GM18951 (cell line): ENCODE results near the gene CHRM5.
"Not testable (repeated sequence)": the region's sequence is repeated elsewhere in the genome, so short reads cannot be mapped to it uniquely, and the experiment has no call there.

Source experiments
- POLR2A ChIP-seq: IDR thresholded peaks from 4 replicates; pipeline ENCODE4 v1.6.1; 2011; ENCODE audit warnings: mild to moderate bottlenecking; ENCODE audit not compliant: insufficient read length, insufficient read depth; ENCODE audit errors: extremely low read depth
- in situ Hi-C: fragments of 300-500 bp; cut with MboI; formaldehyde crosslinking; loops from one replicate; pipeline ENCODE4 v1.12.0; 2022; ENCODE audit warnings: low sequenced_read_pairs, mixed read lengths, inconsistent platforms; ENCODE audit not compliant: unreplicated experiment

Gene CHRM5

GRCh38 chr15:34038871-34039789 is 70.8 kb downstream of the CHRM5 start, which contains the start of gene AVEN:
Gene AVEN, minus strand, starts transcription at chr15:34039204. Its CDS starts 158 bp downstream, at chr15:34039046.
- no peak for TF ChIP-seq POLR2A
- in situ Hi-C loops = no loop called here

GRCh38 chr15:34039790-34040113 is 71.5 kb downstream of the CHRM5 start:
- in situ Hi-C loops = no loop called here
- TF ChIP-seq POLR2A = no peak

- in situ Hi-C loops = no loop called here
- TF ChIP-seq POLR2A = no peak
Observed at GRCh38 chr15:34043391-34043790, 75.1 kb downstream of the CHRM5 start.

- in situ Hi-C loops = no loop called here
- TF ChIP-seq POLR2A = no peak
Observed at GRCh38 chr15:34043813-34044212, 75.5 kb downstream of the CHRM5 start.

- in situ Hi-C loops = no loop called here
- TF ChIP-seq POLR2A = no peak
Observed at GRCh38 chr15:34046471-34047145, 78.3 kb downstream of the CHRM5 start.

- in situ Hi-C loops = no loop called here
- TF ChIP-seq POLR2A = no peak
Observed at GRCh38 chr15:34047893-34048775, 79.8 kb downstream of the CHRM5 start.

- no peak for TF ChIP-seq POLR2A
- in situ Hi-C loops = no loop called here
Observed at GRCh38 chr15:34049112-34049511, 80.8 kb downstream of the CHRM5 start.

GRCh38 chr15:34050385-34050784 is 82.1 kb downstream of the CHRM5 start:
- in situ Hi-C loops = not testable (repeated sequence)

- in situ Hi-C loops = no loop called here
- no peak for TF ChIP-seq POLR2A
Observed at GRCh38 chr15:34054081-34054707, 85.9 kb downstream of the CHRM5 start.

- in situ Hi-C loops = no loop called here
Observed at GRCh38 chr15:34055868-34056595, 87.7 kb downstream of the CHRM5 start.

GRCh38 chr15:34056911-34057310 is 88.6 kb downstream of the CHRM5 start:
- TF ChIP-seq POLR2A = no peak
- in situ Hi-C loops = no loop called here

More at GRCh38 chr15:34055868-34056595, 87.7 kb downstream of the CHRM5 start:
- TF ChIP-seq POLR2A = no peak

- in situ Hi-C loops = no loop called here
- TF ChIP-seq POLR2A = no peak
Observed at GRCh38 chr15:34059476-34059875, 91.2 kb downstream of the CHRM5 start.

- no peak for TF ChIP-seq POLR2A
- in situ Hi-C loops = no loop called here
Observed at GRCh38 chr15:34059946-34060345, 91.6 kb downstream of the CHRM5 start.
